8988T (cell line): ENCODE results near the gene TUBB1.

Experiments
- DNase-seq: peaks from one replicate; pipeline ENCODE4 v3.0.0; 2011

TUBB1 gene

DNA sequence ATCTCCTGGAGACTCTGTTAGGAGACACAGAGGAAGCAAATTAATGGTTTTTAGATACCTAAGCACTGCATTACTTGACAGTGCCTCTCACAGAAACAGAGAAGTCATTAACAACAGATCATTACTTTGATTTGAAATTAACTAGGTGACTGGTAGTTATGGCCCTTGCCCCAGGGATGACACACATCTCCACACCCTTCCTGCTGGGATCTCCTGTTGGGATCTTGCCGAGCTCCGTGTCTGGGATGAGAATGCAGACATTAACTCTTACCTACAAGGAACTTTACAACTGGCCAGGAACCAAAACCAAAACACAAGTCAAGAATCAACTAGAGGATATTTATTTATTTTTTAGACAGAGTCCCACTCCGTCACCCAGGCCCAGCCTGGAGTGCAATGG lies 25.6 kb downstream of the TUBB1 start:
- DNase-seq = no peak

DNA sequence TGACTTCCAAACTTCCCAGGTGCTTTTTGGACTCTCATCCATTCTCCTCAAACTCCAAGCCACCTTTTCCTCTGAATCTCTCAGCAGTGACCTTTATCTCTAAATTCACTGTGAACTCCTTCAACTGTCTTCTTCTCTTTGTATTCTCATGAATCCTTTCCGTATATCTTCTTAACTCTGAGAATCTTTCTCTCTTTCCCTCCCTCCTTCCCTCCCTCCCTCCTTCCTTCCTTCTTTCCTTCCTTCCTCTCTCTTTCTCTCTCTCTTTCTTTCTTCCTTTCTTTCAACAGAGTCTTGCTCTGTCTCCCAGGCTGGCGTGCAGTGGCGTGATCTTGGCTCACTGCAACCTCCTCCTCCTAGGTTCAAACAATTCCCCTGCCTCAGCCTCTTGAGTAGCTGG lies 27.6 kb downstream of the TUBB1 start:
- no peak for DNase-seq

DNA sequence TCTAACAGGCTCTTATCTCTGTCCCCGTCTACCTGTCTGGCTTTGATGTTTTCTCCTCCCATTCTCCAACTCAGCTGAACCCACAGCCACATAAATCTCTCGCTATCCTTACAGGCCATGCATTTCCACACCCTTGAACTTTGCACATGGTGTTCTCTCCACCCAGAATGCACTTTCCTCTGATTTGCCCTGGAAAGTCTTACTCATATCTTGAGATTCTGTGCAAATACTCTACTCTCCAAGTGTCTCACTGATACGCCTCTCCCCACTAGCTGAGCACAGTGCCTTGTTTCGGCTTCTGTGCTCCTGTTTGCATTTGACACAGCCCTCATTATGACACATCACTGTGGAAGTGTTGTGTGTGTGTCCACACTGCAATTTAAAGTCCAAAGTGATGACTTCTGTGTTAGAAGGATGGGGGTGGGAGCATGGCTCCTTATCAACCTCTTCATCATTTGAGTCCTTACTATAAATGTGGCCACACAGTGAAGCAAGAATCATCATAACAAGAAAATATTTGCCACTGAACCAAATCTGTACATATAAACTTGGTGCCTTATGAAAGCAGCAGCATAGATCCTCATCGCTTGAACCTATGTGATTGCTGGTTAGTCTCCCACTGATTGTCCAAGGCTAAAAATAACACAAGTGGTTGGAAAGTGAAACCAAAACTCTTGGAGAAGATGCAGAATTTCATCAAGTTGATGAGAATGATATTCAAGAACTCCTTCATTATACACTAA lies 28.9 kb downstream of the TUBB1 start:
- no peak for DNase-seq

DNA sequence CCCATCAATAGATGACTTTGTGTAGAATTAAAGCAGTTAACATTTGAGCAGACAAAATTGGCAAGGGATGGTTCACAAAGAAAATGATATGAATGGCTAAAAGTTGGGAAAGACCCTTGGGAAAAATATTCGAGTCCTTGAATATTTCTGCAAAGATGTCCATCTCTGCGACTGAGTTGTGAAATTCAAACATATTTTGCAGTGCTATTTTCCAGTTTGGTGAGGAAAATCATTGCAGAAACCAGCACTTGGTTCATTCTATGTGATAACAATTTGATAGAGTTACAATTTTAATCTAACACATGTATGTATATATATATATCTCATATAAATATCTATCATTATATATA lies 29.4 kb downstream of the TUBB1 start:
- no peak for DNase-seq

DNA sequence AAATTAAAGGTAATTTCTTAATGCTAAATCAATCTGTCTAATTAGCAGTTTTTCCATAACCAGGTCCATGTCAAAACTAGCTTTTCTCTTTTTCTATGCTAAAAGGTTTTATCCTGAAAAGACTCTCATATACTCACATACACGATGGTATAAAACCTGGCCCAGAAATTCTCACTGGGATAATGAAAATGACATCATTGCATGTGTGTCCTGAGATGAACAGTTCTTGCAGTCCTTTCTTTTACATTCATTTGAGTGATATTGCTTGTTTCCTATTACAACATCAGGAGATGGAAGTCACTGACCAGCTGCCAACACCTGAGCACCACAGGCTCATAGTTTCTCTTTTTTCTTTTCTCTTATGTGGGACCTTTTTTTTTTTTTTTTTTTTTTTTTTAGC lies 31.2 kb downstream of the TUBB1 start:
- DNase-seq = no peak

DNA sequence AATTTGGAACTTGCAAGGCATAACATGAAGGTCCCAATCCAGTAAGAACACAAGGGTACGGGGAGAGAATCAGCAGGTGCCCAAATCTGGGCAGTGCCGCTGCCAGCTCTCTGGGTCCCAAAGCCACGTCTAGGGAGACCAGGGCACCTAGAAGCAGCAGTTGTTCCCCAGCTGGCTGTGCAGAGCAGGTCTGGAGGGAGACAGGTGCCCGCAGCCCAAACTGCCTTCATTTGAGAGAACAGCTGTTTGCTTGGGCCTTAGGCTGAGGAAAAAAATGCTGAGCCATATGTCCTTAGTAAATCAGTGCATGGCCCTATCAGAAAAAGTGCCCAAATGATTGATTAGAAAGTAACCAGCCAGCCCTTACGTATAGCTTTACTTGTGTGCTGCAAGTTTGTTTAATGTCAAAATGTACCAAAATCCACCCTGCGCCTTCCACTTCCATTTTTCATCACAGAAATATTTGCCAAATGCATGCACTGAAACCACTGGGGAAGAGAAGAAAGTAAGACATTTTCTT lies 32.5 kb downstream of the TUBB1 start:
- no peak for DNase-seq

DNA sequence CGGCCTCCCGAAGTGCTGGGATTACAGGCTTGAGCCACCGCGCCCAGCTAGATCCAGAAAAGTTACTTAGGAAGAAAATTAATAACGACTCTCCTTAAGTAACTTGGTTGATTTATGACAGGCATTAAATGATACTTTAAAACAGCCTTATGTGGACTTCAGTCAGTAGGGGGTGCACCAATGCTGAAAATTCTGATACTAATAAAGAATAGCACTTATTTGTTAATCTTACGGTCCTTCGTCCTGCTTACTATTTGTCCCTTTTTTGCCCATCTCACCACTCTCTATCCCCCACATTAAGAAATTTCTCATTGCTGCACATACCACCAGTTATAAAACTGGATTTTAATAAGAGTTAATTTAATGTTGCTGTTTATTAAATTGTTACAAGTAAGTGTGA lies 36.1 kb downstream of the TUBB1 start:
- no peak for DNase-seq

DNA sequence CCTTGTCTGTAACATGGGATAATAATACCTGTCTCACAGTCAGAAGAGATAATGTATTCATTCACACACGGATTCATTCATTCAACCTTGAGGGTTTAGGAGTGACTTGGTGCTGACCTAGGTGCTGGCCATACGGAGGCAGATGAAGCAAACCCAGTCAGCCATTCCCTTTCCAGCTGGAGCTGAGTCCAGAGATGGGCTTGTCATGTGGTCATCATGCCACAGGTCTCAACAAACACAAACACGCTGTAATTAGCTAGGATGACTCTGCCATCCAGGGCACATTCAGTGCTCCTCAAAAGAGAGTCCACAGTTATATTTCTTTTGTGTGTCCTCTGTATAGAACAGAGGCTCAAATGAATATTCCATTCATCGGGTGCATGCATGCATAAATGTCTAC lies 42.9 kb downstream of the TUBB1 start:
- no peak for DNase-seq

DNA sequence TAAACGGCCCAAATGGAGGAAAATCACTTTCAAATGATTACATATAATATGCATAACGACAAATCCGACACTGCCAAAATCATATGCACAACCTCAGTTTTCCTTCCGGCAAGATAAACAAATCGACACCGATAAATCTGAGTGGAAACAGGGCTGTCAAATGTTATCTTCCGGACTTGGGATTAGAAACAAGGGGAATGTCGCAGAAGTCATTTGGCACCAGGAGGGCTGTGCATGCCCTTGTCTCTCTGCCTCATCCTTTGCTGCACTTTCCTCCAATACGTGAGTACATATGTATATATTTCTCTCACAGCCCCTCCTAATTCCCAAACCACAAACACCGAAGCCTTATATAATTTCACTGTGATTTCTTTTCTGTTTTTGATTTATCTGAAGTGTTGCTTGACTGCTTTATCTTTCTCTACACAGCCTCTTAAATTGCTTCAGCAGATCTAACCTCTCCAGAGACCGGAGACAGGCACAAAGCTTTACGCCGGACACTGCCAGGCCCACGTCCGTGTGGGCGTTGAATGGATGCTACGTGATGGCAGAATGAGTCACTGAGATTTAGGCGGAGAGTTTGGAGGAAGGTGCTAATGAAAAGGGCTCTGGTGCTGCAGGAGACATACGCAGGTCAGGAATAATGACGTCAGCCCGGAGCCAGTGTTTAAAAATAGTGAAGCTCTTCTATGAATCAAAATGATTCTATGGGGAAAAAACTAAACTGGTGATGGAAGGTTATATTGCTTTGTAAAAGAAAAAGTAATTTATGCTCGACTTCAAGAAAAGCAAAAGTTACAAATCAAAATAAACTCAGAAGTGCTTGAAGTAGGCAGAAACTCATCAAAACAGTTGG lies 44.4 kb downstream of the TUBB1 start:
- DNase-seq = no peak

DNA sequence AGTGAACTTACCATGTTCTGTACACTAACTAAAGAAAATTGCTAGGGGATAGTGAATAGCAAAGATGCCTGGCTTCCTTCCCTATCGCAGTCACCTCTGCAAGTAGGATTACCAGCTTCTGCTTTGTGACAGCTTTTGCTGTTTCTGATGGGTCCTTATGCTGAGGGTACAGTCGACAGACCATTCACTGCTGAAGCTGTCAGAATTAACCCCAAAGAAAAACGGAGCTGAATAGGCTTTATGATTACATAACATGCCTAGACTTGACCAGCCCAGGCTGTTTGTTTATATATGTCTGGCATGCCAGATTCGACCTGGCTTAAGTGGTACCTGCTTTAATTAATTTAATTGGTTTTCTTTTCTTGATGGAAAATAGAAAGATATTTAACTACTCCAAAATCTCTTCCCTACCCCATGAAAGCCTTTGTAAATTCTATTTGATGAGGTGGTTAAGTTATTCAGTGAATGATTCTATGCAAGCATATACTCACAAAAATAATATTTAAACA lies 45.0 kb downstream of the TUBB1 start:
- no peak for DNase-seq

DNA sequence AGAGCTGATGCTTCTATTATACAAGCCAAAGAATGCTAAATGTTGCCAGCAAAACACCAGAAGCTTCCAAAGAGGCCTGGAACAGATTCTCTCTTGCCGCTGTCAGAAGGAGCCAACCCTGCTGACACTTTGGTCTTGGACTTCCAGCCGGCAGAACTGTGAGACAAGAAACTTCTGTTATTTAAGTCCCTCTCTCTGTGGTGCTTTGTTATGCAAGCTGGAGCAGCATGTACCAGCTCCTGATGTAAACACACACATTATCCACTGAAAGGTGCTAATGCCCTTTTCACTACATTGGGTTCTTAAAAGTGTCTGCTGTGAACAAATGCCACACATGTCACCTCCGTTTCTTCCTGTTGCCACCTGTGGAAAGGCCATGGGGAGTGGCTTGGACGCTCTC lies 49.3 kb downstream of the TUBB1 start:
- no peak for DNase-seq

DNA sequence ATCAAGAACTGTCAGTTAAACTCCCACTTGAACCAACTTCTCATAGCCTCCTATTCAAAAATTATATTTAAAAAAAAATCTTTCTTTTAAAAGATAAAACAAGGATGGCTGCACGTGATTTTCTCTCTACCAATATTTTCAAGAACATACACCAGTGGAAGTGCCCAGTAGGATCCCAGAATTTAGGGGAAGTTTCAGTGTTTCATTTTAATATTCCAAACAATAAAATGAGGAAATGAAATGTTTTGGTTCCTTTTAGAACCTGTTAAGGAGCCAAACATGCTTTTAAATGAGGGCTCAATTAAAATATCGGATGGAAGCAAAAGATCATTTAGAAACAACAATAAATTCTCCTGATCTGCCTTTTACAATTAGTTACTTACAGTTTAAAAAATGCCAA lies 49.8 kb downstream of the TUBB1 start:
- no peak for DNase-seq

DNA sequence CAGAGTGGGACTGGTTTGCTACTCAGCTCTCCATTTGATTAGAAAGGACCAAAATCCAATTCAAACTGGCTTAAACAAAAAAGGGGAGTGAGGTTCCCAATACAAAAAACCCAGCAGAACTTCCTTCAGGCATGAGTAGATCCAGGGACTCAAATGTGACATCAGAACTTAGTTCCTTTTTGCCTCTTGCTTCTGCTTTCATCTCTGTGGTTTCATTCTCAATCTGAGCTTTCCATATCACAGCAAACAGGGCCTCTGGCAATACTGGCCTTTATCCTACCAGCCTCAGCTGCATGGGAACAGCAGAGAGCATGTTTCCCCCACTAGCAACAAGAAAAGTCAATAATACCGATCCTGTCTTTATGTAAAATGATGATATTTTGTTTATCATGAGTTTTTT lies 52.0 kb downstream of the TUBB1 start:
- no peak for DNase-seq

DNA sequence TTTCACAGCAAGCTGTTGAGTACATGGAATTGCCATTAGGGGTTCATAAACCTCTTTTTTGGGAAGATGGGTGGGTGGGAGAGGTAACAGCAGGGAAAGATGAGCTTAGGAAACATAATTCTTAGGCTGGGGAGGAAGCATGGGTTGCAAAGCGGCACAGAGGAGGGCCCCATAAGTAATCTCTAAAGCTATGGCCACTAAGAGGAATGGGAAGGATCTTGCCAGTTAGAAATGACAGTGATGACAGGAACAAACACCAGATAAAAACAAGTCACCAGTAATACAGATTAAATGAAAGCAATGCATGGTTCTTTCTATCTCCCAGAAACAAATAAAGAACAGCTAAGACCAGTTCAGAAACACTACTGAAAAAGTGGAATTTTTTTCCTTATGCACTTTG lies 54.4 kb downstream of the TUBB1 start:
- DNase-seq = no peak

DNA sequence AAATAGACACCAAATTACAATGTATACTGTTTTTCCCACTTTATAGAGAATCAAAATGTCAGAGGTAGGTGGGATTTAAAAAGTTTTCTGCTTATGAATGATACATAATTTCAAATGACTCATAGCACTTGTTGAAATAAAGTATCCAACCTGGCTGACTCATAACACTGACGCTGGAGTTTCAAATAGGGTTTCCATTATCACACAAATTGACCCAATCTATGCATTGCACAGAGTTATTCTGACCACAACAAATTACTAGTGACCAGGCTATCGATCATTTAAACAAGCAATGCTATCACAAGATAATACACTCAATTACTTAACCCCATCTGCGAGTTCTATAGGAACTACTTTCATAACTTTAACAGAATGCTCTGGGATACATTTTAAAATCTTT lies 55.2 kb downstream of the TUBB1 start:
- no peak for DNase-seq

DNA sequence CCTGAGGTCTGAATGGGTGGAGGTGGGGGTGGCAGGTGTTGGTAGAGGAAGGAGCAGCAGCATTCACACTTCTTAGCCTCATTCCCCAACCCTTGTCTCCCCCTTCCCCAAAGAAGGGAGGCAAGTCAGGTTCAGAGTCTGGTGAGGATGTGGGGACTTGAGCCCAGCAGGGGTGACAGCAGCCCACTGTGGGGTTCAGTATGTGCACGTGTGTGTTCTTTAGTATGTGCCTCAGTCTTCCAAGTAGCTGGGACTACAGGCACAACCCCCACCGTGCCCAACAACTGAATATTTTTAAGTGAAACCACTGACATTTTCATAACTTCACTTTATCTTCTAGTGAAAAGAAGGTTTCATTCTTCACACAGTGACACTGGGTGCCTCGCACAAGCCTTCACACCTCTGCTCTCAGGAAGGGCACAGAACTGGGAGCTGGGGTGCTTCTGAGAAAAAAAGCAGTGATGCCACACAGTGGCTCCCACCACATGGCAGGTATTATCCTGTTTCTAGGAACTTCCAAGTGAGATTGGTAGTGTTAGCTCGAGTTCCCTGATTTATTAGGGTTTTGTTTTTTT lies 56.8 kb downstream of the TUBB1 start:
- DNase-seq = no peak
